HG02870 (cell line): Measurements from ENCODE around the gene PVRIG.
"Not testable (repeated sequence)": the region's sequence is repeated elsewhere in the genome, so short reads cannot be mapped to it uniquely, and the experiment has no call there.

Source experiments
- ATAC-seq: cut with Tn5 transposase; IDR thresholded peaks from one replicate; pipeline ENCODE4 v1.9.1; 2021; ENCODE audit warnings: mild to moderate bottlenecking, moderate library complexity; ENCODE audit not compliant: unreplicated experiment

PVRIG gene

GRCh38 chr7:100192969-100193368 is 26.8 kb upstream of the PVRIG start:
- ATAC-seq: no peak

DNA sequence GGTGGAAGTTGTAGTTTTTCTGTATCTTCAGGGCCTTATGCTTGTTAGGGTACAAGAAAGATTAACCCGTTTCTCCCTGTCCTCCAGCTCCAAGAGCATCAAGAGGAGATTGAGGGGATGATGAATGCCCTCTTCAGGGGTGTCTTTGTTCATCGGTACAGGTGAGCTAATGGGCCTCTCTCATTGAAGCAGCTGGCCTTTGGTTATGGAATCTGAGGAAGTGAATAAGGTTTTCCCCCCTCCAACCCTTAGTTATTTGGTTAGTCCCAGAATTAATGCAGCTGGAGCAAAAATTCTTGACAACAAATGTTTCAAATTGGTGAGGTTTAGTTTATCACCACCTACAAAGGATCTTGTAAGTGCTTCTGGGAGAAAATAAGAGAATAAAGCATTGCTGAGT is 24.5 kb upstream of the PVRIG start:
- no peak for ATAC-seq

- not testable (repeated sequence) for ATAC-seq
Measured at GRCh38 chr7:100195901-100196322, 23.8 kb upstream of the PVRIG start.

- ATAC-seq: no peak
Measured at GRCh38 chr7:100198266-100198665, 21.5 kb upstream of the PVRIG start.

- no peak for ATAC-seq
Measured at GRCh38 chr7:100200693-100201092, 19.1 kb upstream of the PVRIG start.

GRCh38 chr7:100204454-100204853 is 15.3 kb upstream of the PVRIG start:
- no peak for ATAC-seq

DNA sequence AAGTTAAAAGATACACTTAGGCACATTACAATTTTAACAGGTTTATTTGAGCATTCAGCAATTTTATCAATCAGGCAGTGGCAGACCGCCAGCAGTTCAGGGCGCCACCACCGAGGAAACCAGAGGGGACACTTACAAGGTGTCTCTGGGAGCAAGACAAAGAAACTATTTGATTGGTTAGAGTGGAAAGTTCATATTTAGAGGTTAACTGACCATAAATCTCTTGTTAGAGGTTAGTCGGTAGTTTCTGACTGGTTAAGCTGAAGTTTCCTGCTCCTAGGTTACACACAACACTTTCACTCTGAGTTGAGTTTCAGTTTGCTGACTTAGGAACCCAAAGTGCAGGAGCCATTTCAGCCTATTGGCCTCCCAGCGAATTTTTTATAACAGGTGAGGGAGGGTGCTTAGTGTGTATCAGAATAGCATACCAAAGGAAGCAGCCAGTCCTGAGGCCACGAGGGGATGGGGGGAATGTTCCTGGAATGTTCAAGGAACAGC is 10.8 kb upstream of the PVRIG start:
- peak; percentile 81 for ATAC-seq

DNA sequence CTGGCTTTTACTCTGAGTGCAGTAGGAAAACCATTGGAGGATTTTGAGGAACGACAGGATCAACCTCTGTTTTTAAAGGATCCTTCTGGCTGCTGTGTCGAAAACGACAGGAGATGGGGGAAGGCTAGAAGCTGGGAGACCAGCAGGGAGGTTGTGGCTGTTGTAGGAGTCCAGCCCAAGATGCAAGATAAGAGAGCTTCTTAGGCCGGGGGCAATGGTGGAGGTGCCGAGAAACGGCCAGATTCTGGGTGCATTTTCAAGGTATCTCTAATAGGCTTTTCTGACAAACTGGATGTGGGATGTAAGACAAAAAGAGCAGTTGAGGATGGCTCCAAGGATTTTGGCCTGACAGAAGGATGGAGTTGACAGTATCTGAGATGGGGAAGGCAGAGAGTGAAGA is 10.3 kb upstream of the PVRIG start:
- no peak for ATAC-seq

DNA sequence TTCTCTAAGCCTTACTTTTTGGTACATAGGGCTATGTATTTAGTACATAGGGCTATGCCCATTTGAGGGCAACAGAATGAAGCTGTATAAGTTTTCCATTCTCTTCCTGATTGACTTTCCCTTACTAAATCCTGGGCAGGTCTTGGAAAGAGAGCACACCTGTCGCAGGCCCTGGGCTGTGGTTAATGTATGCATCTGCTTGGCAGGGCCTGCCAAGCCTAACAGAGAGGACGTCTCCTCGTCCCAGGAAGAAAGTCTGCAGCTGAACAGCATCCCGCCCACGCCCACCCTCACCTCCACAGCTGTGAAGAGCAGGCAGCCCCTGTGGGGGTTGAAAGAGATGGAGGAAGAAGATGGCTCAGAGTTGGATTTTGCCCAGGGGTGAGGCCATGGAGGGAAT is 8.9 kb upstream of the PVRIG start:
- ATAC-seq: no peak

GRCh38 chr7:100211342-100211780 is 8.4 kb upstream of the PVRIG start:
- no peak for ATAC-seq

- no peak for ATAC-seq
Measured at GRCh38 chr7:100212631-100213286, 7.0 kb upstream of the PVRIG start.

GRCh38 chr7:100213672-100214071 is 6.1 kb upstream of the PVRIG start:
- ATAC-seq: no peak

GRCh38 chr7:100214356-100214755 is 5.4 kb upstream of the PVRIG start:
- not testable (repeated sequence) for ATAC-seq

GRCh38 chr7:100215895-100216294 is 3.9 kb upstream of the PVRIG start:
- no peak for ATAC-seq

- peak; percentile 1 for ATAC-seq
Measured at GRCh38 chr7:100217934-100218333, 1.8 kb upstream of the PVRIG start.

DNA sequence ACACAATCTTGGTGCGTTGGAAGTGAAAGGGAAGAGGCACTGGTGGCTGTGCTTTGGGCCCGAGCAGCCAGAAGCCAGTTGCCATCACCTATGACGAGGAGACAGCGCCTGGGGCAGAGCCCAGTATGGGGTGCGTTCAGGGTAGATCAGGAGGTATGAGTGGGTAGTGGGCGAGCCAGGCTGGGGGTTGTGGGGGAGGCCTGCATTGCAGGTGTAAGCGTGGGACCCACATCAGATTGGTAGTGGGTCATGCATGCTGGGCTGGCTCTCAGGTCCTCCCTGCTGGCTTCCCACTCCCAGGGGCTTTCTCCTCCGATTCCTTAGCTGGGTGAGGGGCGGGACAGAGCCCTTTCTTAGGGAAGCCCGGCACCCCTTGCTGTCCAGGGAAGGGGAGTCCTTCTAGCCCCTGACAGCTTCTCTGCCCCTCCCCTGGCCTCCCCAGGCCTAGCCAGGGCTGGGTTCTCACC is 445 bp upstream of the PVRIG start:
- ATAC-seq: no peak

DNA sequence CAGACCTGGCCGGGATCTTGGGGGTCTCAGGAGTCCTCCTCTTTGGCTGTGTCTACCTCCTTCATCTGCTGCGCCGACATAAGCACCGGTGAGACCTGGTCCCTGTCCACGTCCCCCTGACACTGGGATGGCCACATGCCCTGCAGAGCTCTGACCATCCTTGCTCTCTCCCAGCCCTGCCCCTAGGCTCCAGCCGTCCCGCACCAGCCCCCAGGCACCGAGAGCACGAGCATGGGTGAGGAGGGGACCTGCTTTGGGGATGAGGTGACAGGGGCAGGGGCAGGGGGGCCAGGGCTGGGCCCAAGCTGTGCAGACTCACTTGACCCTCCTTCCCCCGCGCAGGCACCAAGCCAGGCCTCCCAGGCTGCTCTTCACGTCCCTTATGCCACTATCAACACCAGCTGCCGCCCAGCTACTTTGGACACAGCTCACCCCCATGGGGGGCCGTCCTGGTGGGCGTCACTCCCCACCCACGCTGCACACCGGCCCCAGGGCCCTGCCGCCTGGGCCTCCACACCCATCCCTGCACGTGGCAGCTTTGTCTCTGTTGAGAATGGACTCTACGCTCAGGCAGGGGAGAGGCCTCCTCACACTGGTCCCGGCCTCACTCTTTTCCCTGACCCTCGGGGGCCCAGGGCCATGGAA is 959 bp downstream of the PVRIG start:
- no peak for ATAC-seq

DNA sequence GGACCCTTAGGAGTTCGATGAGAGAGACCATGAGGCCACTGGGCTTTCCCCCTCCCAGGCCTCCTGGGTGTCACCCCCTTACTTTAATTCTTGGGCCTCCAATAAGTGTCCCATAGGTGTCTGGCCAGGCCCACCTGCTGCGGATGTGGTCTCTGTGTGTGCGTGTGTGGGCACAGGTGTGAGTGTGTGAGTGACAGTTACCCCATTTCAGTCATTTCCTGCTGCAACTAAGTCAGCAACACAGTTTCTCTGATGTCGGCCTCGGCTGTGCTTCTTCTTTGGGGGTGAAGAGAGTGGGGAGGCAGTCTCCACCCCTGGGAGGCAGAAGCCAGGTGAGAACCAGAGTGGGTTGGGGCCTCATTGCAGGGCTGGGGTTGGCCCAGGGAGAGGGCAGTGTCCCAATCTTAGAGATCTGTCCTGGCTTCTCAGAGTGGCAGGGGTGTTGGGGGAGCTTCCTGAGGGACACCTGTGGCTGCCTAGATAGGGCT is 1.5 kb downstream of the PVRIG start:
- ATAC-seq: peak; percentile 46

DNA sequence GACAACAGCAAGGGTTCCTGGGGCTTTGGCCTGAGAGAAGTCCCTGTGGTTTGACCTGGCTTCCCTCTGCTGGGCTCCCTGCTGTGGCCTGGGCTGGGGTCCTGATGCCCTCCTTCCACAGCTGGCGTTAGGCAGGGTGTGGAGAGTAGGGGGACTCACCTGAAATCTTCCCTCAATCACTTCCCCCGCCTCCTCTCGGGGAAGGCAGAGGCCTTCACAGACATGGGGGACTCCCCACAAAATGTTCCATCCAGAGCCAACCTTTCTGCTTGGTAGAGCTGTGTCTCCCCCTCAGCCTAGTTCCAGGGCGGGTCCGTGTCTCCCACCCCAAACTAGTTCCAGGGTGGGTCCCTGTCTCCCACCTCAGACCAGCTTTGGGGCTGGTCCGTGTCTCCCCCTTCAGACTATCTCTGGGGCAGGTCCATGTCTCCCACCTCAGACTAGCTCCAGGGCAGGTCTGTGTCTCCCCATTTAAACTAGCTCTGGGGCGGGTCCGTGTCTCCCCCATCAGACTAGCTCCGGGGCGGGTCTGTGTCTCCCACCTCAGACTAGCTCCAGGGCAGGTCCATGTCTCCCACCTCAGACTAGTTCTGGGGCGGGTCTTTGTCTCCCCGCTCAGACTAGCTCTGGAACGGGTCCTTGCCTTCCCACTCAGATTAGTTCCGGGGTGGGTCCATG is 2.2 kb downstream of the PVRIG start:
- no peak for ATAC-seq

DNA sequence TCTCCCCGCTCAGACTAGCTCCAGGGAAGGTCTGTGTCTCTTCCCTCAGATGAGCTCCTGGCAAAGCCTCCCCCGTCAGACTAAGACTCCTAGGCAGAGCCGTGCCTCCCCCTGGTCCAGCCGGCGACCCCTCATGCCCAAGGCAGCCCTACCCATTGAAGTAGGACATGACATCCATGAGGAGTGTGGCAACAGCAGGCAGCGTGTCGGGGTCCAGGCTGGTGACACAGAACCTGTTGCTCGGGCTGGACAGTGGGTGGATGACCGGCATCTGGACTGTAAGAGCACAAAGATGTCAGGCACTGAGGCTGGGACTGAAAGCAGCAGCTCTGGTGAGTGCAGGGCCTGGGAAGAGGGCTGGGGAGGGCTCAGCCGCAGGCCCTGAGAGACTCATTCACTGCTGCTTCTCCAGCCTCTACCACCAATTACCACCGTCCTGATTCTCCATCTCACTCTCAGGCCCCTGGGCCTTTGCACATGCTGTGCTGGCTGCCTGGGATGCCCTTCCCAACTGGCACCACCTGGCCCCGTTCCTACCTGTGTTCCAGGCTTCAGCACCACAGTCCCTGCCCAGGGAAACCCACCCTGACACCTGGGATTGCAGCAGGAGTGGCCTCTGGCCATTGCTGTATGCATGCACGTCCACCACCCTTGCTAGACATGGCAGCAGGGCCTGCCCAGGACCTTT is 2.8 kb downstream of the PVRIG start:
- ATAC-seq: no peak

DNA sequence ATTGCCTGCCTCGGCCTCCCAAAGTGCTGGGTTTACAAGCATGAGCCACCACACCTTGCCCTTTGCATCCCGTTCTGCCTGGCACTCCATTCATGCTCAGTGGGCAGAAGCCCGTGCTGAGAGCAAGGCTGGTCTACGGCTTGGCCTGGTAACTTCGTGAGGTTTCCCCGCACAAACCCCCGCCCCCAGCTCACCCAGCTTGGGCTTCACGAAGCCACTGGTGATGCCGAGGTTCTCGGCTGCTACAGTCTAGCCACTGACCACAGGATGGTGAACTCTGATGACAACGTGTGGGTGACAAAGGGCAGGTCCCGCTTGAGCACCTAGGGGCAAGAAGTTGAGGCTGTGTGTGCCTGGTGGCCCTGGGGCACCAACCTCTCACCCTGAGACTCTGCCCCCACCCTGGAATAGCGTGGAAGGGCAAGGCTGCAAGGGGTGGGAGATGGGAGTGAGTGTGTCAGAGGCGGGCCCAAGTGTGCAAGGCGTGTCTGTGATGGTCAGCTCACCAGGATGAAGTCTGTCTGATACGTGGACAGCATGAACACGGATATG is 3.7 kb downstream of the PVRIG start:
- ATAC-seq: not testable (repeated sequence)
